Nephron (organoid): Measurements from ENCODE around the gene AHNAK2.
"Not testable (repeated sequence)": the region's sequence is repeated elsewhere in the genome, so short reads cannot be mapped to it uniquely, and the experiment has no call there.

Experiments used
- H3K27ac Mint-ChIP-seq, 3 experiments: 2 replicates each; pipeline ENCODE4 v1.8.0; 2020; ENCODE audit warnings: mixed read lengths in 3 of 3, mild to moderate bottlenecking in 2 of 3, moderate library complexity in 1 of 3
- H3K27me3 Mint-ChIP-seq: 2 replicates; pipeline ENCODE4 v1.8.0; 2021; ENCODE audit warnings: low read depth, mild to moderate bottlenecking, moderate library complexity, mixed read lengths
- H3K36me3 Mint-ChIP-seq: 2 replicates; pipeline ENCODE4 v1.8.0; 2020; ENCODE audit warnings: low read depth, mixed read lengths
- H3K4me1 Mint-ChIP-seq: 2 replicates; pipeline ENCODE4 v1.8.0; 2020; ENCODE audit warnings: mixed read lengths
- H3K4me3 Mint-ChIP-seq, 3 experiments: 2 replicates each; pipeline ENCODE4 v1.8.0; 2020; ENCODE audit warnings: mild to moderate bottlenecking in 3 of 3, mixed read lengths in 3 of 3, moderate library complexity in 2 of 3
- H3K9me3 Mint-ChIP-seq: 2 replicates; pipeline ENCODE4 v1.8.0; 2020; ENCODE audit warnings: mixed read lengths
- TF ChIP-seq, protein P1 (sequence below), 3 experiments: fragments of 200-600 bp; sonication (generic); IDR thresholded peaks; one replicate each; pipeline ENCODE4 v1.5.0; 2021; ENCODE audit warnings: antibody characterized with exemption in 3 of 3; ENCODE audit not compliant: unreplicated experiment in 3 of 3

The AHNAK2 gene

DNA sequence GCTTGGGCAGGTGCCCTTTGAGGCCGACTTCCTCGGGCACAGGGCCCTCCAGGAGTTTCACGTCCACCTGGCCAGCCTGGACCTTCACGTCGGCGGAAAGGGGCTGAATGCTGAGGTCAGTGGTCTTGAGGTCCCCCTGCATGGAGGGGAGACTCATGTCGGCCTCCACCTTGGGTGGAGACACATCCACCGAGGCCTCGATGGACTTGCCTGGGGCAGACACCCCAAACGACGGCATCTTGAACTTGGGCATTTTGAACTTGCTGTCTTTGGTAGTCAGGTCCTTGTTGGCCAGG is 29.5 kb downstream of the AHNAK2 start:
- Mint-ChIP-seq H3K27ac (no peak overlapping the region), H3K36me3 (no peaks in the 10 kb centered on the region), H3K4me3 (no peak overlapping the region), H3K4me1 (no peaks in the 10 kb centered on the region), H3K9me3 (no peaks in the 10 kb centered on the region), H3K27me3 (no peaks in the 10 kb centered on the region)
- TF ChIP-seq, protein P1, sequence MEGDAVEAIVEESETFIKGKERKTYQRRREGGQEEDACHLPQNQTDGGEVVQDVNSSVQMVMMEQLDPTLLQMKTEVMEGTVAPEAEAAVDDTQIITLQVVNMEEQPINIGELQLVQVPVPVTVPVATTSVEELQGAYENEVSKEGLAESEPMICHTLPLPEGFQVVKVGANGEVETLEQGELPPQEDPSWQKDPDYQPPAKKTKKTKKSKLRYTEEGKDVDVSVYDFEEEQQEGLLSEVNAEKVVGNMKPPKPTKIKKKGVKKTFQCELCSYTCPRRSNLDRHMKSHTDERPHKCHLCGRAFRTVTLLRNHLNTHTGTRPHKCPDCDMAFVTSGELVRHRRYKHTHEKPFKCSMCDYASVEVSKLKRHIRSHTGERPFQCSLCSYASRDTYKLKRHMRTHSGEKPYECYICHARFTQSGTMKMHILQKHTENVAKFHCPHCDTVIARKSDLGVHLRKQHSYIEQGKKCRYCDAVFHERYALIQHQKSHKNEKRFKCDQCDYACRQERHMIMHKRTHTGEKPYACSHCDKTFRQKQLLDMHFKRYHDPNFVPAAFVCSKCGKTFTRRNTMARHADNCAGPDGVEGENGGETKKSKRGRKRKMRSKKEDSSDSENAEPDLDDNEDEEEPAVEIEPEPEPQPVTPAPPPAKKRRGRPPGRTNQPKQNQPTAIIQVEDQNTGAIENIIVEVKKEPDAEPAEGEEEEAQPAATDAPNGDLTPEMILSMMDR (IDR thresholded peaks at IDR 0.05; ENCODE audit: unreplicated experiment in 3 of 3), result no peak

DNA sequence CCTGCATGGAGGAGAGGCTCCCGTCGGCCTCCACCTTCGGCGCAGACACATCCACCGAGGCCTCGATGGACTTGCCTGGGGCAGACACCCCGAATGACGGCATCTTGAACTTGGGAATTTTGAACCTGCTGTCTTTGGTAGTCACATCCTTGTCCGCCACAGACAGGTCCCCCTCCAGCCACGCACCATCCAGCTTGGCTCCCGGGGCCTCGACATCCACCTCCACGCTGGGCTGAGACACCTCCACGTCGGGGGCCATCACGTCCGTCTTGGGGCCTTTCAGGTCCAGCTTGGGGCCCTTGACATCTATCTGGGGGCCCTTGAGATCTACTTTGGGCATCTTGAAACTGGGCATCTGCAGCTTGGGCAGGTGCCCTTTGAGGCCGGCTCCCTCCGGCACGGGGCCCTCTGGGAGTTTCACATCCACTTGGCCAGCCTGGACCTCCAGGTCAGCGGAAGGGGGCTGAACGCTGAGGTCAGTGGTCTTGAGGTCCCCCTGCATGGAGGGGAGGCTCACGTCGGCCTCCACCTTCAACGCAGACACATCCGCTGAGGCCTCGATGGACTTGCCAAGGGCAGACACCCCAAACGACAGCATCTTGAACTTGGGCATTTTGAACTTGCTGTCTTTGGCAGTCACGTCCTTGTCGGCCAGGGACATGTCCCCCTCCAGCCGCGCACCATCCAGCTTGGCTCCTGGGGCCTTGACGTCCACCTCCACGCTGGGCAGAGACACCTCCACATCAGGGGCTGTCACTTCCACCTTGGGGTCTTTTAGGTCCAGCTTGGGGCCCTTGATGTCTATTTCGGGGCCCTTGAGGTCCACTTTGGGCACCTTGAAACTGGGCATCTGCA is 30.1 kb downstream of the AHNAK2 start:
- not testable (repeated sequence) for H3K27me3 Mint-ChIP-seq, H3K36me3 Mint-ChIP-seq, H3K4me1 Mint-ChIP-seq, H3K4me3 Mint-ChIP-seq, H3K9me3 Mint-ChIP-seq, H3K27ac Mint-ChIP-seq

DNA sequence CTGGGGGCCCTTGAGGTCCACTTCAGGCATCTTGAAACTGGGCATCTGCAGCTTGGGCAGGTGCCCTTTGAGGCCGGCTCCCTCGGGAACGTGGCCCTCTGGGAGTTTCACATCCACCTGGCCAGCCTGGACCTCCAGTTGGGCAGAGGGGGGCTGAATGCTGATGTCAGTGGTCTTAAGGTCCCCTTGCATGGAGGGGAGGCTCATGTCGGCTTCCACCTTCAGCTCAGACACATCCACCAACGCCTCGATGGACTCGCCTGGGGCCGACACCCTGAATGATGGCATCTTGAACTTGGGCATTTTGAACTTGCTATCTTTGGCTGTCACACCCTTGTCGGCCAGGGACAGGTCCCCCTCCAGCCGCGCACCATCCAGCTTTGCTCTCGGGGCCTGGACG is 31.0 kb downstream of the AHNAK2 start:
- H3K27ac Mint-ChIP-seq, H3K9me3 Mint-ChIP-seq, H3K27me3 Mint-ChIP-seq, H3K4me1 Mint-ChIP-seq, H3K36me3 Mint-ChIP-seq, H3K4me3 Mint-ChIP-seq: not testable (repeated sequence)

DNA sequence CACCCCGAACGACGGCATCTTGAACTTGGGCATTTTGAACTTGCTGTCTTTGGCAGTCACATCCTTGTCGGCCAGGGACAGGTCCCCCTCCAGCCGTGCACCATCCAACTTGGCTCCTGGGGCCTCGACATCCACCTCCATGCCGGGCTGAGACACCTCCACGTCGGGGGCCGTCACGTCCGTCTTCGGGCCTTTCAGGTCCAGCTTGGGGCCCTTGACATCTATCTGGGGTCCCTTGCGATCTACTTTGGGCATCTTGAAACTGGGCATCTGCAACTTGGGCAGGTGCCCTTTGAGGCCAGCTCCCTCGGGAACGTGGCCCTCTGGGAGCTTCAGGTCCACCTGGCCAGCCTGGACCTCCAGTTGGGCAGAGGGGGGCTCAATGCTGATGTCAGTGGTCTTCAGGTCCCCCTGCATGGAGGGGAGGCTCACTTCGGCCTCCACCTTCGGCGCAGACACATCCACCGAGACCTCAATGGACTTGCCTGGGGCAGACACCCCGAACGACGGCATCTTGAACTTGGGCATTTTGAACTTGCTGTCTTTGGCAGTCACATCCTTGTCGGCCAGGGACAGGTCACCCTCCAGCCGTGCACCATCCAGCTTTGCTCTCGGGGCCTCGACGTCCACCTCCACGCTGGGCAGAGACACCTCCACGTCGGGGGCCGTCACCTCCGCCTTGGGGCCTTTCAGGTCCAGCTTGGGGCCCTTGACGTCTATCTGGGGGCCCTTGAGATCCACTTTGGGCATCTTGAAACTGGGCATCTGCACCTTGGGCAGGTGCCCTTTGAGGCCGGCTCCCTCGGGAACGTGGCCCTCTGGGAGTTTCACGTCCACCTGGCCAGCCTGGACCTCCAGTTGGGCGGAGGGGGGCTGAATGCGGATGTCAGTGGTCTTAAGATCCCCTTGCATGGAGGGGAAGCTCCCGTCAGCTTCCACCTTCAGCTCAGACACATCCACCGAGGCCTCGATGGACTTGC is 31.9 kb downstream of the AHNAK2 start:
- not testable (repeated sequence) for H3K27ac Mint-ChIP-seq, H3K4me1 Mint-ChIP-seq, H3K9me3 Mint-ChIP-seq, H3K27me3 Mint-ChIP-seq, H3K4me3 Mint-ChIP-seq, H3K36me3 Mint-ChIP-seq

DNA sequence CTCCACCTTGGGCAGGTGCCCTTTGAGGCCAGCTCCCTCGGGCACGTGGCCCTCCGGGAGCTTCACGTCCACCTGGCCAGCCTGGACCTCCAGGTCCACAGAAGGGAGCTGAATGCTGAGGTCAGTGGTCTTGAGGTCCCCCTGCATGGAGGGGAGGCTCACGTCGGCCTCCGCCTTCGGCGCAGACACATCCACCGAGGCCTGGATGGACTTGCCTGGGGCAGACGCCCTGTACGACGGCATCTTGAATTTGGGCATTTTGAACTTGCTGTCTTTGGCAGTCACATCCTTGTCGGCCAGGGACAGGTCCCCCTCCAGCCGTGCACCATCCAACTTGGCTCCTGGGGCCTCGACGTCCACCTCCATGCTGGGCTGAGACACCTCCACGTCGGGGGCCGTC is 32.9 kb downstream of the AHNAK2 start:
- not testable (repeated sequence) for H3K27ac Mint-ChIP-seq, H3K9me3 Mint-ChIP-seq, H3K4me1 Mint-ChIP-seq, H3K4me3 Mint-ChIP-seq, H3K36me3 Mint-ChIP-seq, H3K27me3 Mint-ChIP-seq

DNA sequence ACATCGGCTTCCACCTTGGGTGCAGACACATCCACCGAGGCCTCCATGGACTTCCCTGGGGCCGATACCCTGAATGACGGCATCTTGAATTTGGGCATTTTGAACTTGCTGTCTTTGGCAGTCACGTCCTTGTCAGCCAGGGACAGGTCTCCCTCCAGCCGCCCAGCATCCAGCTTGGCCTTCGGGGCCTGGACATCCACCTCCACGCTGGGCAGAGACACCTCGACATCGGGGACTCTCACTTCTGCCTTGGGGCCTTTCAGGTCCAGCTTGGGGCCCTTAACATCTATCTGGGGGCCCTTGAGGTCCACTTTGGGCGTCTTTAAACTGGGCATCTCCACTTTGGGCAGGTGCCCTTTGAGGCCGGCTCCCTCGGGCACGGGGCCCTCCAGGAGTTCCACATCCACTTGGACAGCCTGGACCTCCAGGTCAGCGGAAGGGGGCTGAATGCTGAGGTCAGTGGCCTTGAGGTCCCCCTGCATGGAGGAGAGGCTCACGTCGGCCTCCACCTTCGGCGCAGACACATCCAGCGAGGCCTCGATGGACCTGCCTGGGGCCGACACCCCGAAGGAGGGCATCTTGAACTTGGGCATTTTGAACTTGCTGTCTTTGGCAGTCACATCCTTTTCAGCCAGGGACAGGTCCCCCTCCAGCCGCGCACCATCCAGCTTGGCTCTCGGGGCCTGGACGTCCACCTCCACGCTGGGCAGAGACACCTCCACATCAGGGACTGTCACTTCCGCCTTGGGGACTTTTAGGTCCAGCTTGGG is 33.6 kb downstream of the AHNAK2 start:
- H3K9me3 Mint-ChIP-seq, H3K36me3 Mint-ChIP-seq, H3K27ac Mint-ChIP-seq, H3K4me1 Mint-ChIP-seq, H3K27me3 Mint-ChIP-seq, H3K4me3 Mint-ChIP-seq: not testable (repeated sequence)

DNA sequence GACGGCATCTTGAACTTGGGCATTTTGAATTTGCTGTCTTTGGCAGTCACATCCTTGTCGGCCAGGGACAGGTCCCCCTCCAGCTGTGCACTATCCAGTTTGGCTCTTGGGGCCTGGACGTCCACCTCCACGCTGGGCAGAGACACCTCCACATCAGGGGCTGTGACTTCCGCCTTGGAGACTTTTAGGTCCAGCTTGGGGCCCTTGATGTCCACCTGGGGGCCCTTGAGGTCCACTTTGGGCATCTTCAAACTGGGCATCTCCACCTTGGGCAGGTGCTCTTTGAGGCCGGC is 34.2 kb downstream of the AHNAK2 start:
- not testable (repeated sequence) for H3K36me3 Mint-ChIP-seq, H3K27ac Mint-ChIP-seq, H3K4me1 Mint-ChIP-seq, H3K4me3 Mint-ChIP-seq, H3K9me3 Mint-ChIP-seq
- H3K27me3 Mint-ChIP-seq, result peaks cover 13% of the 10 kb centered on the region

DNA sequence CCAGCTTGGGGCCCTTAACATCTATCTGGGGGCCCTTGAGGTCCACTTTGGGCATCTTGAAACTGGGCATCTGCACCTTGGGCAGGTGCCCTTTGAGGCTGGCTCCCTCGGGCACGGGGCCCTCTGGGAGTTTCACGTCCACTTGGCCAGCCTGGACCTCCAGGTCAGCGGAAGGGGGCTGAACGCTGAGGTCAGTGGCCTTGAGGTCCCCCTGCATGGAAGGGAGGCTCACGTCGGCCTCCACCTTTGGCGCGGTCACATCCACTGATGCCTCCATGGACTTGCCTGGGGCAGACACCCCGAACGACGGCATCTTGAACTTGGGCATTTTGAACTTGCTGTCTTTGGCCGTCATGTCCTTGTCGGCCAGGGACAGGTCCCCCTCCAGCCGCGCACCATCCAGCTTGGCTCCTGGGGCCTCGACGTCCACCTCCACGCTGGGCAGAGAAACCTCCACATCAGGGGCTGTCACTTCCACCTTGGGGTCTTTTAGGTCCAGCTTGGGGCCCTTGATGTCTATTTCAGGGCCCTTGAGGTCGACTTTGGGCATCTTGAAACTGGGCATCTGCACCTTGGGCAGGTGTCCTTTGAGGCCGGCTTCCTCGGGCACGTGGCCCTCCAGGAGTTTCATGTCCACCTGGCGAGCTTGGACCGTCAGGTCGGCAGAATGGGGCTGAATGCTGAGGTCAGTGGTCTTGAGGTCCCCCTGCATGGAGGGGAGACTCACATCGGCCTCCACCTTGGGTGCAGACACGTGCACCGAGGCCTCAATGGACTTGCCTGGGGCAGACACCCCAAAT is 34.8 kb downstream of the AHNAK2 start:
- H3K27ac Mint-ChIP-seq, H3K4me3 Mint-ChIP-seq: not testable (repeated sequence)
- H3K27me3 Mint-ChIP-seq, result peaks cover 15% of the 10 kb centered on the region

DNA sequence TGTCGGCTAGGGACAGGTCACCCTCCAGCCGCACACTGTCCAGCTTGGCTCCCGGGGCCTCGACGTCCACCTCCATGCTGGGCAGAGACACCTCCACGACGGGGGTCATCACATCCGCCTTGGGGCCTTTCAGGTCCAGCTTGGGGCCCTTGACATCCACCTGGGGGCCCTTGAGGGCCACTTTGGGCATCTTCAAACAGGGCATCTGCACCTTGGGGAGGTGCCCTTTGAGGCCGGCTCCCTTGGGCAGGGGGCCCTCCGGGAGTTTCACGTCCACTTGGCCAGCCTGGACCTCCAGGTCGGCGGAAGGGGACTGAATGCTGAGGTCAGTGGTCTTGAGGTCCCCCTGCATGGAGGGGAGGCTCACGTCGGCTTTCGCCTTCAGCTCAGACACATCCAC is 35.6 kb downstream of the AHNAK2 start:
- no peaks in the 10 kb centered on the region for H3K36me3 Mint-ChIP-seq
- no peak overlapping the region for H3K27ac Mint-ChIP-seq
- no peak overlapping the region for H3K4me3 Mint-ChIP-seq
- H3K27me3 Mint-ChIP-seq, result peaks cover 23% of the 10 kb centered on the region
- H3K4me1 Mint-ChIP-seq, result no peaks in the 10 kb centered on the region
- H3K9me3 Mint-ChIP-seq, result no peaks in the 10 kb centered on the region
- TF ChIP-seq, protein P1 (IDR thresholded peaks at IDR 0.05; ENCODE audit: unreplicated experiment in 3 of 3), result no peak

More for the DNA sequence above, 34.8 kb downstream of the AHNAK2 start:
- H3K36me3 Mint-ChIP-seq, H3K4me1 Mint-ChIP-seq, H3K9me3 Mint-ChIP-seq: not testable (repeated sequence)
